Islet of Langerhans (tissue), 1 donor: ENCODE data around the gene PPIL4.
"Not testable (repeated sequence)": the region's sequence is repeated elsewhere in the genome, so short reads cannot be mapped to it uniquely, and the experiment has no call there.

ENCODE experiments used
- FAIRE-seq: peaks from one replicate; lab custom pipeline; 2011; peaks lifted over from hg19 to GRCh38; lab: Jason Lieb, UNC

Gene PPIL4

DNA sequence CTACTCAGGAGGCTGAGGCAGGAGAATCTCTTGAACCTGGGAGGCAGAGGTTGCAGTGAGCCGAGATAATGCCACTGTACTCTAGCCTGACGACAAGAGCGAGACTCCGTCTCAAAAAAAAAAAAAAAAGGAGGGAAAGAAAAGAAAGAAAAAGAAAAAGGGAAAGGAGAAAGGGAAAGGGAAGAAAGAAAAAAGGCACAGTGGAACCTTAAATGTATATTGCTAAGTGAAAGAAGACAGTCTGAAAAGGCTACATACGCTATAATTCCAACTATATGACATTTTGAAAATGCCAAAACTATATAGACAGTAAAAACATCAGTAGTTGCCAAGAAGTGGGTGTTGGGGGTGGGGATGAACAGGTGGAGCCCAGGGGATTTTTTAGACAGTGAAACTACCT lies 16.2 kb downstream of the PPIL4 start:
- FAIRE-seq, result no peak

DNA sequence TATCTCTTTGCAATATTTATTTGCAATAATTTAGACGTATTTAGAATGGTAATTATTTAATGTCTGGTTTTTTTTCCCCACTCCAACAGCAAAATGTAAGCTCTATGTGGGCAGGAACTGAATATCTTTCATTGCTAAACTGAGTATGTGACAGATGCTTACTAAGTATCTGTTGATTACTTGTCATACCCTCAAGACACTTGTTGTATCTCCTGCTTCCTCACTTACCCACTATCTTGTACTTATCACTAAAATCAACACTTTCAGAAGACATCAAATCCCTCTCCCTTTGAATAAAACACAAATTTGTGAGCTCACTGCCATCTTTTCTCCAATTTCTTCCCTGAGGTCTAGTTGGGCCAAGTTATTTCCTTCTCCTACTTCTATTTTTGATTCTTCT lies 30.3 kb downstream of the PPIL4 start:
- FAIRE-seq, result no peak

DNA sequence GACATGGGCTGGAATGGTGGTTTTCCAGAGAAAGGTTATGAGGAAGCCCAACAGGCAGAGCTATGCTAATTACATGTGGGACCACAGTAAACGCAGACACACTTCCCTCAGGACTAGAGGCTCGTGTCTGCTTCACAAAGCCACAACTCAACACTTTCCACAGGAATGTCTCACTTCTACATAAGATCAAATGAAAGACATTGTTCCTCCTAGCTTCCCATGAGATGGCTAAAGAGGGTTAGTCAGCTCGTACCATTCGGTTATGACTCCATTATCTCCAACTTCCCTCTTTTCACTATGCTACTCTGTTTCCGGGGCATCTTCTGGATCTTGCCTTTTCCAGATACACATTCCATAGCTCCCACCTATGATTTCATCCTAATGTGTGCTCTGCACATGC lies 31.9 kb downstream of the PPIL4 start:
- no peak for FAIRE-seq

DNA sequence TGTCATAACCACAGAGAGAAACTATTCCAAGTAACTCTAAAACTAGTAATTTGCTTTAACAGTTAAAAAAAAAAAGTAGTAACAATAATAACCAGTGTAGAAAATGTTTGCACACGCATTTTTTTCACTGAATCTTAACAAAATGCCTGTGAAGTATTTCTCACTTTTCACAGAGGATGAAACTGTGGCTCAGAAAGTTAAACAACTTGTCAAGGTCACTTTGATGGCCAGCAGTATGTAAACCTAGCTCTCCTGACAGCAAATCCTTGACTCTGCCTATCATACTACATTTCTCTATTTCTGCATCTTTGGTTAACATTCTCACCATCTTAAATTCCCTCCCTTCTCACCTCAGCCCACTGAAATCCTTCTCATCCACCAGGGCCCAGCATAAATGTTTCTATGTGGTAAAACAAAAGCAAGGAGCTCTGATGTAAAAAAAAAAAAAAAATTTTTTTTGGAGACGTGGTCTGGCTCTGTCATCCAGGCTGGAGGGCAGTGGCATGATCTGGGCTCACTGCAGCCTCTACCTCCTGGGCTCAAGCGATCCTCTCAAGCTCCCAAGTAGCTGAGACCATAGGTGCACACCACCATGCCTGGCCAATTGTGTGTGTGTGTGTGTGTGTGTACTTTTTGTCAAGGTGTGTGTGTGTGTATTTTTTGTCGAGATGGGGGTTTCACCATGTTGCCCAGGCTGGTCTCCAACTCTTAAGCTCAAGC lies 34.9 kb downstream of the PPIL4 start:
- no peak for FAIRE-seq

DNA sequence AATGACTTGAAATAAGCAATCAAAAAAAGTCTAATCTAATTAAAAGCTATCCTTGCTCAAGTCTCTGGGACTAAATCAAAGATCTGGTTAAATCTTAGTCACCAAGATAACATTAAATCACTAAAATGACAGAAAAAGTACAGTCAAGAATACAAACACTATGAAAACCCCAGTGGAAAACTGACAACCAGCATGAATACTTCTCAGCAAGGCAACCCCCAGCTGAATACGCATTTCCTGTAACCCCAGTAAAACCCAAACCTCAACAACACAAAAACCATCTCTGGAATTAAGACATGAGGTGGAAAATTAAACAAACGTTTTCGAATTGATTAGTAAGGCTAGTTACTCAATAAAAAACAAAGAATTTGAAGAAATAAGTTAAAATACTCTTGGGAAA lies 37.4 kb downstream of the PPIL4 start:
- FAIRE-seq, result peak; percentile 62

DNA sequence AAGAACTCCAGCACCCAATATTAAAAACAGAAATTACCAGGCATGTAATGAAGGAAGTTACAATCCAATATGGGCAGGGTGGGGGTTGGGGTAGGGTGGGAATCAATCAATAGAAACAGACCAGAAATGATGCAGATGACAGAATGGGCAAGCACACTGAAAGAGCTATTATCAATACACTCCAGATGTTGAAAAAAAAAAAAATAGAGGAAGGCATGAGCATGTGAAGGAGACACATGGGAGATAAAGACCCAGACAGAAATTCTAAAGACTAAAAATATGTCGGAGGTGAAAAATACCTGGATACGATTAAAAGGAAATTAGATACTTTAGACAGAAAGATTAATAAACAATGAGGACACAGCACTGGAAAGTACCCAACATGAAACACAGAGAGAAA lies 42.0 kb downstream of the PPIL4 start:
- no peak for FAIRE-seq

DNA sequence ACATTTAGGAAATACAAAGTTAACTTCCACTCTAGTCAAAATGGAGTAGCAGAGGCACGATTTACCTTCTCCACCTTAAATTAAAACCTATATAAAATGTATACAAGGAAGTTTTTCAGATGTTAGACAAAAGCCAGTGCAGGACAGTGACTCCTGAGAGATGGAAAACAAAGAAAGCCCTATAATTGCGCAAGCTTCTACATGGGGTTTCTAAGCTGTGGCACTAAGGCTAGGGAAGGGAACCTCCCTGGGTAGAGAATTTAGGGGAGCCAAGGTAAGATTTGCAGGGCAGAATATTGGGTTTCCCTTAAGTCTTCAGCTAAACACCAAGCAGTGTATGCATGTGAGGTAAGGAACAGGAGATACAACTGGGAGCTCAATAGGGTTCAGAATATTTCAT lies 42.6 kb downstream of the PPIL4 start:
- no peak for FAIRE-seq

DNA sequence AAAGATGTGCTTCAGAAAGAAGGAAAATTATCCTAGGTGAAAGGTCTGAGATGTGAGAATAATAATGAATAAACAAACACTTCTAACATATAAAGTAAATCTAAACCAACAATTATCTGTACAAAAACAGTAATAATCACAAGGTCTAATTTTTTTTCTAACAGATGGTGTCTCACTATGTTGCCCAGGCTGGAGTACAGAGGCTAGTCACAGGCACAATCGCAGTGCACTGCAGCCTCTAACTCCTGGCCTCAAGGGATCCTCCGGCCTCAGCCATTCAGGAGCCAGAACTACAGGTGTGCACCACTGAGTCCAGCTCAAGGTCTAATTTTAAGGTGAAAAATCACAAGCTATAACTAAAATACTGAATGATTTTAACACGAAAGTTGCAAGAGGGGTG lies 44.1 kb downstream of the PPIL4 start:
- FAIRE-seq, result no peak

DNA sequence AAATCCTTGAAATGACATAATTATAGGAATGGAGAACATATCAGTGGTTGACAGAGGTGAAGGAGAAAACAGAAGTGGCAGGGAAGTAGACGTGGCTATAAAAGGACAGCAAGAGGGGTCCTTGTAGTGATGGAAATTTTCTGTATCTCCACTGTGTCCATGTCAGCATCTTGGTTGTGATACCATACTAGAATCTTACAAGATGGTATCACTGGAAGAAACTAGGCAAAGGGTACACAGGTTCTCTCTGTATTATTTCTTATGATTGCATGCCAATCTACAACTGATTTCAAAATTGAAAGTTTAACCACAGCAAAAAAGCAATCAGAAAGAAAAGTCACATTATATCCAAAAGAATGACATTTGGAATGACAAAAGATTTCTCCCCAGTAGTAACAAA lies 44.6 kb downstream of the PPIL4 start:
- no peak for FAIRE-seq

DNA sequence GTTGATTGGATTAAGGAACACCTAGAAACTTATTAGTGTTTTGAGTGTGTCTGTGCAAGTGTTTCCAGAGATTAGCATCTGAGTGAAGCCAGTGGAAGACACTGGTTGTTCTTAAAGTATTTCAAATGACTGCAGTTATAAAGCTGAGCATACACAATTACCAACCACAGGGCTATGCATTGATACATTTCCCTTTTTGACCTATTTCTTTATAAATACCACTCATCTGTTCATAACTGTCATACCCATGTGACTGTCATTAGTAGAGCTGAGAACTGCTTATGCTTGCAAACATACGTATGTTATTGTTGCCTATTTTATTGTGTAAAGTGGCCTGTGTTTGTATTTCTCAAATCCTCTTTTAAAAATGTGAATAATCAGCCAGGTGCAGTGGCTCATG lies 45.7 kb downstream of the PPIL4 start:
- no peak for FAIRE-seq

DNA sequence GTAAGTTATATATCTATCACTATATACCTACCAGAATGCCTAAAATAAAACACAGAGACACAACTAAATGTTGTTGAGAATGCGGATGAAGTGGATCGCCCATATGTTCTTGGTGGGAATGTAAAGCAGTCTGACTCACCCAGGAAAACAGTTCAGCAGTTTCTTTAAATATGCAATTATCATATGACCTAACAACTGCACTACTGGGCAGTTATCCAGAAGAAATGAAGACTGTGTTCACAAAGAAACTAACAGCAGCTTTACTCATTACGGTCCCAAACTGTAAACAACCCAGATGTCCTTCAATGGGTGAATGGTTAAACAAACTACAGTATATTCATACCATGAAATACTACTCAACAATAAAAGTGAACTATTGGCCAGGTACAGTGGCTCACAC lies 46.8 kb downstream of the PPIL4 start:
- FAIRE-seq, result no peak

DNA sequence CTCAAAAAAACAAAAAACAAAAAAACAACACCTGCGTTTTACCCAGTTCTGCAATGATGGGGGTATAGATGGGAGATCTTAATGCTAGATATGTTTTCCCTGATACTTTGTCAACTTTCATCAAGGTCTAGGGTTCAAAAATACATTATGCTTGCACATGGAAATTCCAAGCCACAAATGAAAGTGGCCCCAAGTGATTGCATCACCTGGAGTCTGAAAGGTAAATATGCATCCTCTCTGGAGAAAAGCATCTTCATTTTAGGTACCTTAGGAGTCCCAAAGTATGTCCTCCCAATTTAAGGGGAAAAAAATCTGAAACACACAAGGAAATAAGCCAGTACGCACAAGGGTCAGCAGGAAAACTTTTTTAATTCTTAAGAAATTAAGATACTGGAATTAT lies 48.5 kb downstream of the PPIL4 start:
- no peak for FAIRE-seq

DNA sequence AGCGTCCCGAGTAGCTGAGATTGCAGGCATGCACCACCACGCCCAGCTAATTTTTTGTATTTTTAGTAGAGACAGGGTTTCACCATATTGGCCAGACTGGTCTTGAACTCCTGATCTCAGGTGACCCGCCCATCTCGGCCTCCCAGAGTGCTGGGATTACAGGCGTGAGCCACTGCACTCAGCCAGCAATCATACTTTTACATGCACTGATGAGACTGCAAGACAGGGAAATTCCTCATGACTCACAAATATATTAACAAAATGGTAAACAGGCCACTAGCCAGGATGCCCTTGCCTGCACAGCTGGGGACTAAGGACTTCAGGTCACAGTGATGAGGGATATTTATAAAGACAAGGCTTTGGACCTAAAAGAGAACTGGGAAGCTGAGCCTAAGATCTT lies 49.2 kb downstream of the PPIL4 start:
- not testable (repeated sequence) for FAIRE-seq

DNA sequence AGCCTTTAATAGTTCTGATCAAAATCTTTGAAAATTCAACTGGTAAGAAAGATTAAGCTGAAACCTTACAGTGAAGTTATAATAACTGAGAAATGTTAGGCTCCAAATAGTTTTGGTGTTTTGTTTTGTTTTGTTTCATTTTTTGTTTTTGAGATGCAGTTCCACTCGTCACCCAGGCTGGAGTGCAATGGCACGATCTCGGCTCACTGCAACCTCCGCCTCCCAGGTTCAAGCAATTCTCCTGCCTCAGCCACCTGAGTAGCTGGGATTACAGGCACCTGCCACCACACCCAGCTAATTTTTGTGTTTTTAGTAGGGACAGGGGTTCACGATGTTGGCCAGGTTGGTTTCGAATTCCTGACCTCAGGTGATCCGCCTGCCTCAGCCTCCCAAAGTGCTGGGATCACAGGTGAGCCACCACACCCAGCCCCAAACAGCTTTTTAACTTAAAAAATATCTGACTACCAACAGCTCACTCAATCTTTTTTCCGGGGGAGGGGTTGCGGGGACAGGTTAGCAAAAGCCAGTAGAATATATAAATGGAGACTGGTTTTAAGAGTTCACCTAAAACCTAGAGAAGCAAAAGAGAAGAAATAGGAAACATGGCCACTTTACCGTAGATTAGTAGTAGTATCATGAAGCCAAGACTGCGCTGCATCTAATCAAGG lies 50.4 kb downstream of the PPIL4 start:
- FAIRE-seq, result not testable (repeated sequence)

DNA sequence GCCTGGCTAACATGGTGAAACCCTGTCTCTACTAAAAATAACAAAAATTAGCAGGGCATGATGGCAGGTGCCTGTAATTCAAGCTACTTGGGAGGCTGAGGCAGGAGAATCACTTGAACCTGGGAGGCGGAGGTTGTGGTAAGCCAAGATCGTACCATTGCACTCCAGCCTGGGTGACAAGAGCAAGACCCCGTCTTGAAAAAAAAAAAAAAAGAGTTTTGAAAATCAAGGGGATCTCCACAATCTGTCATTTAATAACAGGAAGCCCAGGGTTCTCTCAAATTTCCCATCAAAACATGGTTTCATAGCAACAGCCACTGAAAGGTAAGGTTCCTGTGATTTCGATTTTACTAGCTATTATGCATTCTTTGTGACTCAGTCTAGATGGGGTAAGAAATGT lies 51.0 kb downstream of the PPIL4 start:
- not testable (repeated sequence) for FAIRE-seq

DNA sequence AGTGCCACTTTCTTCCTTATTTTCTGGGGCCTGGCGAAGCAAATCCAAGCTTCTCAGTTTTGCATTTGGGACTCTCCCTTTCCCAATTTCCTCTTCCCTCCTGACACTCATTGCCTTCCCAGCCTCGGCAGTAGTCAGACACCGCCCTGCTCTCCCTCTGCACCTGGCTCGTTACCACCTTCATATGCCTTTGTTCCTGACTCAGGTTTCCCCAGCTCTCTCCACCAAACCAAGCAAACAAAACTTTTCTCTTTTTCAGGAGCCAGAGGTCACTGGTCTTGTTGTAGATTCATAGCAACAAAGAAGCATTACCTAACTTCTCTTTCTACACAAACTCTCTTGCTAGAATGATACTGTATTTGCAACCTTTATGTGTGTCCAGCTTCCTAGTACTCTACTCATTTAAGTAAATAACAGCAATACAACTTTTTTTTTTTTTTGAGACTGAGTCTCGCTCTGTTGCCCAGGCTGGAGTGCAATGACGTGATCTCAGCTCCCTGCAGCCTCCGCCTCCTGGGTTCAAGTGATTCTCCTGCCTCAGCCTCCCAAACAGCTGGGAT lies 52.0 kb downstream of the PPIL4 start:
- no peak for FAIRE-seq

DNA sequence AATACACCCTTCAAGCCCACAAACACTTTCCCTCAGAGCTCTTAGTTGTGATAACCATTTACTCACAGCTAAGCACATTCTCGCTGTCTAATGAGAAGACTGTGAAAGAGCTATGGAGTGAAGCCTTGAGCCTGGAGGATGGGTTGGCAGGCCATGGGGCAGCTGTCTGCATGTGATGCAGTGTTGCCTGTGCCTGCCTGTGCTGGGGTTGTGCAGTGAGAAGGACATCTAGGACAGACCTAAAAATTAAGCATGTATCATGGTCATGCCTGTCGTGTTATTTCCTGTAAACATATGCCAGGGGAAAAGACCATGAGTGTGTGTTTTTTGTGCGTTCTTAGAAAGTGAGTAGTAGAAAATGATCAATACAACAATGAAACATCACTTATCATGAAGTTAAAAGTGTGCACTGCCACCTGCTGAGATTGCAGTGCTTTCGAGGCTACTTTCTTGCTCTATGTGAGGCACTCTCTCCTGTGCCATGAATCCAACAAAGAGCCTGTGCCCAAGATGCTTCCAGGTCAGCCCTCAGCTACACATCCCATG lies 53.0 kb downstream of the PPIL4 start:
- FAIRE-seq, result no peak

DNA sequence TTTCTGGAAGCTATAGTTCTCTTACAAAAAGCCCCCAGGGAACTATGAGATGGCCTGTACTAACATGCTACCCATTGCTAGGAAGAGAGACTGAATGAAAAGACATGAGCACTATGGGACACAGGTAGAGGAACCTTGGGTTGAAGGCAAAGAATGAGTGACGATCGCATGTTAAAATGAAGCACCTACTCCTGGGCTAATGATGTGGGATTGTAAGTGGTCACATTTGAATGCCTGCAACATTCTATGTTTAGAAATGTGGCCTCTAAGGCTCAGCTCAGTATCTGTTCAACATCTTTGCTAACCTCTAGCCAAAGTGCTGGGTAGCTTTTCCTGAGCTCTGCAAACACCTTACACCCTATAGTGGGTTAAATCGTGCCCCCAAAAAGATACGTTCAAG lies 55.9 kb downstream of the PPIL4 start:
- no peak for FAIRE-seq

DNA sequence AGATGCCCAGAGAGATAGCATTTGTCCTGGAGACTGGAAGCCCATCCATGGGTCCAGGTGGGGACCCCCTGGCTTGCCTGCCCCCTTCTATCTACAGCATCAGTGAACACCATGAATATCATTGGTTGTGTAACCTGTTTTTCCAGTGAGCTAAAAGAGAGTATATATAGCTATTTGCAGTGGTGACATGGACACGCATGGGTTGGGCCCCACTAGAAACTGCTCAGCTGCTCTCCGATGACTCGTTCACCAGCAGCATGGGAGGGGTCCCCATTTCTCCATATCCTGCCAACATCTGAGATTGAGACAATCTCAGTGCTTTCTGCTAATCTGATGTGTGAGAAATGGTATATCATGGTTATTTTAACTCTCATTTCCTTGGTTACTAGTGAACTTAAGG lies 57.0 kb downstream of the PPIL4 start:
- no peak for FAIRE-seq

DNA sequence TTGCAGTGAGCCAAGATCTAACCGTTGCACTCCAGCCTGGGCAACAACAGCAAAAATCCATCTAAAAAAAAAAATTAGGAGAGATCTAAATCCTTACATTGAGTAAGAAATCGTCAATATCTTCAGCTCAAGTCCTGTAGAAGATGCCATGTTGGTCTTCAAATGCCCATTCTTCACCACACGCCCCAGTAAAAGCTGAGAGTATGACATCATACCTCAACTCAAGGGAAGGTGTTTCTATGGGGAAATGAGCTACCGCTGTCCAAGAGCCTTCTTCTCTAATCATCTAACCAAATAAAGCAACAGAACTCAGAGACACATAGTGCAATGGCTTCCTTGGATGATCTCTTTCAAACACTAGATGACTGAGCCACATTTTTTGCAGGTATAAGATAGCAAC lies 58.5 kb downstream of the PPIL4 start:
- no peak for FAIRE-seq

DNA sequence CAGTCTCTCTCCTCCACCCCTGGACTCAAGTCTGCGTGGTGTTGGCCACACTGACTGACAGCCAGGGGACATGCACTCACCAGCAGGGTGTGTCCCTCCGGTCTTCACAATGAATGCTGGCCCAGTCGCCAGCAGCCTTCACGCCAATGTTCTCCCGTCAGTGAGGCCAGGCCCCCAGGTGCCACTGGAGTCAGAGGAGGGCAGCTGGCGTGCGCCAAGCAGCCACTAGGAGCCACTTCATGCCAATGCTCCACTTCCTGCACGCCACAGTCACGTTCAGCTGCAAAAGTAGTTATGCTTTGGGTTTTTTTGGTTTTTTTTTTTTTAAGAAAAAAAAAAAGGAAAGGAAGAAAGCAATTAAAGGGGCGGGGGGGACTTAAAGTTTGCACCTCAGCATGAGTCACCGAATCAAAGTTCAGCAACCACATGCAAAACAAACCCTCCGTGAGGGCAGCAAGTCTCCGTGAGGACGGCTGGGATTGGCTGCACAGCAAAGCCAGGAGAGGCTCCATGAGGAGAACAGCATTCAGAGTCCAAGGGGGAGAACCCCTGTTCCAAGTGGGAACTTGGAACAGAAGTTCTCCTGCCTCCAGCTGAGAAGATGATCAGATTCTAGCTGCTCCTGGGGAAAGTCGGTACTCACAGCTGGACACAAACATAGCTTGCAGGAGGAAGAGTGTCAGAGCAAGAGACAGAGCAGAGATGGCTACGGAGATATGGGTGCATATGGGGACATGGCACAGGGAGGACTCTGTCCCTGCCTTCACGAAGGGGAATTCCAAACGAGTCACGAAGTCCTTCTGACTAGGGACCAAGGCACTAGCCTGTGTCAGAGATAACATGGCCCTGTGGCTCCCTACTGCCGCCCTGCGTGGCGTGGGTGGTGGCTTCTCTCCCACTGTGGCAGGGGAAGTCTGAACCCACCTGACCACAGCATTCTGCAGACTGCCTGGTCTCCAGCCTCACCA lies 60.8 kb downstream of the PPIL4 start, which contains the start of gene ZC3H12D:
Gene ZC3H12D, minus strand, starts transcription at position 282 of the 968 bp plus-strand sequence. CDS start 10,471 bp downstream, outside the sequence.
- FAIRE-seq, result no peak
